Upper lobe of left lung (tissue), 6 donors: ENCODE results near the gene WSCD2. TPM values are rescaled to one million over a fixed set of nuclear protein-coding genes. Genes with fewer than 3 reads are reported as not detected.

ENCODE experiments used
- ATAC-seq, 2 donors: fragments of 200-7000 bp; cut with Tn5 transposase; one replicate each; pipeline ENCODE4 v1.9.1; 2022; ENCODE audit warnings: mild to moderate bottlenecking in 2 of 2, moderate library complexity in 2 of 2; ENCODE audit not compliant: low FRiP score in 2 of 2
- DNase-seq, 2 donors: peaks; one replicate each; pipeline ENCODE4 v3.0.0-alpha.2; 2019 to 2020
- H3K27ac ChIP-seq, 4 donors: fragments of 200-600 bp; sonication (generic); one replicate each; pipeline ENCODE4 v1.5.1; 2016 to 2019
- H3K27me3 ChIP-seq, 4 donors: fragments of 200-600 bp; sonication (generic); one replicate each; pipeline ENCODE4 v1.5.1; 2017 to 2019
- H3K36me3 ChIP-seq, 4 donors: fragments of 200-600 bp; sonication (generic); one replicate each; pipeline ENCODE4 v1.5.1; 2016 to 2019
- H3K4me1 ChIP-seq, 4 donors: fragments of 200-600 bp; sonication (generic); one replicate each; pipeline ENCODE4 v1.5.1; 2018 to 2019
- H3K4me3 ChIP-seq, 4 donors: fragments of 200-600 bp; sonication (generic); one replicate each; pipeline ENCODE4 v1.5.1; 2017 to 2019; ENCODE audit warnings: mild to moderate bottlenecking in 2 of 4, moderate library complexity in 1 of 4
- H3K9me3 ChIP-seq, 4 donors: fragments of 200-600 bp; sonication (generic); one replicate each; pipeline ENCODE4 v1.5.1; 2018 to 2019
- CTCF ChIP-seq, 6 experiments: fragments of 450-650 bp in 4 of 6; fragments of 200-600 bp in 2 of 6; sonication (generic) in 2 of 6; IDR thresholded peaks; one replicate each; pipeline ENCODE4 v1.5.1; 2016 to 2019; ENCODE audit warnings: antibody characterized with exemption in 6 of 6
- EP300 ChIP-seq, 4 donors: sonication (generic); formaldehyde crosslinking; IDR thresholded peaks; one replicate each; pipeline ENCODE4 v1.5.1; 2017; ENCODE audit warnings: antibody characterized with exemption in 4 of 4, control low read depth in 2 of 4
- POLR2A ChIP-seq, 4 donors: fragments of 450-650 bp; IDR thresholded peaks; one replicate each; pipeline ENCODE4 v1.5.1; 2016 to 2017; ENCODE audit warnings: antibody characterized with exemption in 4 of 4, mild to moderate bottlenecking in 2 of 4
- POLR2AphosphoS5 ChIP-seq, 2 donors: sonication (generic); formaldehyde crosslinking; IDR thresholded peaks; one replicate each; pipeline ENCODE4 v1.5.1; 2017; ENCODE audit warnings: antibody characterized with exemption in 2 of 2
- WGBS, 2 donors: methylation state at CpG; one replicate each; pipeline ENCODE4 v1.1.5; 2017 to 2018; 5-methylcytosine and 5-hydroxymethylcytosine counted together
- total RNA-seq, 6 donors: library from RNA; depleted of rRNA in 4 of 6; stranded (reverse); fragments of >200 nt in 4 of 6; gene quantifications; one replicate each; pipeline versions ENCODE4 v1.1.0 to v1.2.1, GENCODE V29; 2016 to 2021
- donor health status: DM: no; HTN: no; CAD: no; lungs with moderate emphysema.
- donor health status: DM: no; HTN: yes; CAD: no; lungs with severe emphysema.

WSCD2 gene
- total RNA-seq, 6 donors from 2014 or later, result 0.17 to 1.0 (median 0.71) TPM

GRCh38 chr12:108101605-108102175, 27.4 kb upstream of the WSCD2 start:
- 75 to 77% methylated on average over 3 of the region's 3 CpGs for WGBS, 2 donors
- H3K4me3 ChIP-seq, result no peak overlapping the region

GRCh38 chr12:108102363-108102762, 26.7 kb upstream of the WSCD2 start:
- Histone ChIP-seq H3K27ac (no peak overlapping the region), H3K4me3 (no peak overlapping the region), H3K27me3 (no peaks in the 10 kb centered on the region), H3K36me3 (no peaks in the 10 kb centered on the region), H3K4me1 (no peaks in the 10 kb centered on the region), H3K9me3 (no peaks in the 10 kb centered on the region)
- ATAC-seq, result no peak
- DNase-seq, result no peak
- 0 to 61% methylated on average over 1 of the region's 1 CpG for WGBS, 2 donors
- TF ChIP-seq EP300 (IDR thresholded peaks at IDR 0.05) (no peak), CTCF (IDR thresholded peaks at IDR 0.05) (no peak), POLR2AphosphoS5 (IDR thresholded peaks at IDR 0.05) (no peak), POLR2A (IDR thresholded peaks at IDR 0.05) (no peak)

More at GRCh38 chr12:108101605-108102175, 27.4 kb upstream of the WSCD2 start:
- DNase-seq (no peak), ATAC-seq (no peak)
- Histone ChIP-seq H3K36me3 (no peaks in the 10 kb centered on the region), H3K27me3 (no peaks in the 10 kb centered on the region), H3K4me1 (no peaks in the 10 kb centered on the region), H3K9me3 (no peaks in the 10 kb centered on the region), H3K27ac (no peak overlapping the region)
- TF ChIP-seq CTCF (IDR thresholded peaks at IDR 0.05) (no peak), POLR2AphosphoS5 (IDR thresholded peaks at IDR 0.05) (no peak), POLR2A (IDR thresholded peaks at IDR 0.05) (no peak), EP300 (IDR thresholded peaks at IDR 0.05) (no peak)

GRCh38 chr12:108103087-108103486, 26.0 kb upstream of the WSCD2 start:
- no peaks in the 10 kb centered on the region for H3K36me3 ChIP-seq
- H3K27ac ChIP-seq, result no peak overlapping the region
- DNase-seq, result no peak
- TF ChIP-seq POLR2A (IDR thresholded peaks at IDR 0.05) (no peak), CTCF (IDR thresholded peaks at IDR 0.05) (no peak), EP300 (IDR thresholded peaks at IDR 0.05) (no peak), POLR2AphosphoS5 (IDR thresholded peaks at IDR 0.05) (no peak)
- no peaks in the 10 kb centered on the region for H3K4me1 ChIP-seq
- no peak for ATAC-seq
- no peaks in the 10 kb centered on the region for H3K9me3 ChIP-seq
- no peak overlapping the region for H3K4me3 ChIP-seq
- H3K27me3 ChIP-seq, result no peaks in the 10 kb centered on the region

- TF ChIP-seq POLR2A (IDR thresholded peaks at IDR 0.05) (no peak), CTCF (IDR thresholded peaks at IDR 0.05) (no peak), POLR2AphosphoS5 (IDR thresholded peaks at IDR 0.05) (no peak), EP300 (IDR thresholded peaks at IDR 0.05) (no peak)
- WGBS, 2 donors, result 75 to 77% methylated on average over 3 of the region's 3 CpGs
Measured at GRCh38 chr12:108103517-108103916, 25.6 kb upstream of the WSCD2 start.

GRCh38 chr12:108104657-108105056, 24.4 kb upstream of the WSCD2 start:
- Histone ChIP-seq H3K9me3 (no peaks in the 10 kb centered on the region), H3K36me3 (no peaks in the 10 kb centered on the region), H3K27me3 (no peaks in the 10 kb centered on the region), H3K4me3 (no peak overlapping the region), H3K27ac (no peak overlapping the region), H3K4me1 (no peaks in the 10 kb centered on the region)
- TF ChIP-seq CTCF (IDR thresholded peaks at IDR 0.05) (no peak), EP300 (IDR thresholded peaks at IDR 0.05) (no peak), POLR2AphosphoS5 (IDR thresholded peaks at IDR 0.05) (no peak), POLR2A (IDR thresholded peaks at IDR 0.05) (no peak)
- 33 to 69% methylated on average over 1 of the region's 1 CpG for WGBS, 2 donors
- ATAC-seq, result no peak
- DNase-seq, result no peak

More at GRCh38 chr12:108103517-108103916, 25.6 kb upstream of the WSCD2 start:
- Histone ChIP-seq H3K4me1 (no peaks in the 10 kb centered on the region), H3K36me3 (no peaks in the 10 kb centered on the region), H3K27ac (no peak overlapping the region), H3K9me3 (no peaks in the 10 kb centered on the region), H3K4me3 (no peak overlapping the region), H3K27me3 (no peaks in the 10 kb centered on the region)
- ATAC-seq, result no peak
- DNase-seq, result no peak
